ENCODE data around the gene TIAM1.

GRCh38 chr21:31278511-31279130 is 65.4 kb downstream of the TIAM1 start:
- TF ChIP-seq POLR2A (IDR thresholded peaks at IDR 0.05; ENCODE audit: low read depth) (no peak), CTCF (IDR thresholded peaks at IDR 0.05) (no peak), EP300 (IDR thresholded peaks at IDR 0.05) (no peak), POLR2AphosphoS5 (IDR thresholded peaks at IDR 0.05) (no peak)

All from esophagus muscularis mucosa (tissue), 4 donors.